B cell (primary cell): Measurements from ENCODE around the gene IDH2.
"Not testable (repeated sequence)": the region's sequence is repeated elsewhere in the genome, so short reads cannot be mapped to it uniquely, and the experiment has no call there.

Source experiments
- CTCF ChIP-seq: fragments of 200-600 bp; IDR thresholded peaks from one replicate; pipeline ENCODE4 v1.8.0; 2022; ENCODE audit warnings: antibody characterized with exemption, mild to moderate bottlenecking
- EZH2 ChIP-seq: IDR thresholded peaks from 2 replicates; pipeline ENCODE4 v1.6.1; 2012; ENCODE audit warnings: borderline replicate concordance, low read depth, mild to moderate bottlenecking, moderate library complexity, low read length; ENCODE audit not compliant: insufficient read depth, poor library complexity, severe bottlenecking

GRCh38 chr15:90108038-90108437 is 5.8 kb upstream of the IDH2 start:
- not testable (repeated sequence) for TF ChIP-seq CTCF, EZH2
